ENCODE data around the gene HES2. TPM values are rescaled to one million over a fixed set of nuclear protein-coding genes. Genes with fewer than 3 reads are reported as not detected.

HES2 gene
- total RNA-seq, 1 donor from 2014 or later: 0.10 TPM

DNA sequence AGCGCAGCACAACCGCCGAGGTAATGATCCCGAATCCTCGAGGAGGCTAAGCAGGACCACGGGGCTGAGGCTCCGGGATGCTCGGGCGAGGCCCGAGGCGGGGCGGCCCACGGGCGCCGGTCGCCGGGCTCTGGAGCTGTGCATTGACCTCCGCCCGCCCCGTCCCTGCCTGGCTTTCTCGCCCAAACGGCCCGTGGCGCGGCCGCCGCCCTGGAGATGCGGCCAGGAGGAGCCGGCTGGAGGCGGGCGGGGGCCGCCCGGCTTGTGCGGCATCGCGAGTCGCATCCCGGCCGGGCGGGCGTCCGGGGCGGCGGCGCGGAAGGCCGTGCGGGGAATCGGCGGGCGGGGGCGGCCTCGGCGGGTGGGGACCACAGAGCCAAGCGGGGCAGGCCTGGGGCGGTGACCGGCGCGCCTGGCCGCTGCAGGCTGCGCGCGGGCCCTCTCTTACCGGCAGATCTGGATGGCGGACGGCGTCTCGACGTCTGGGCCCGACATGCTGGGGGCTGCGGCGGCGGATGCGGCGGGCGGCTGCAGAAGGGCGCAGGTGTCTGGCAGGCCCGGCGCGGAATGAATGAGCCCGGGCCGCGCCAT lies 26.8 kb downstream of the HES2 start:
- Mint-ChIP-seq H3K9me3 (ENCODE audit: unreplicated experiment) (no peaks in the 10 kb centered on the region), H3K27me3 (ENCODE audit: unreplicated experiment) (peaks cover 6% of the 10 kb centered on the region), H3K36me3 (ENCODE audit: low read depth, unreplicated experiment) (no peaks in the 10 kb centered on the region), H3K27ac (ENCODE audit: unreplicated experiment) (no peak overlapping the region), H3K4me1 (ENCODE audit: unreplicated experiment) (peaks cover 12% of the 10 kb centered on the region), H3K4me3 (ENCODE audit: unreplicated experiment) (peak overlapping the region; percentile 85)
- DNase-seq (ENCODE audit: low spot score): peak; percentile 37
- TF ChIP-seq, protein P1, sequence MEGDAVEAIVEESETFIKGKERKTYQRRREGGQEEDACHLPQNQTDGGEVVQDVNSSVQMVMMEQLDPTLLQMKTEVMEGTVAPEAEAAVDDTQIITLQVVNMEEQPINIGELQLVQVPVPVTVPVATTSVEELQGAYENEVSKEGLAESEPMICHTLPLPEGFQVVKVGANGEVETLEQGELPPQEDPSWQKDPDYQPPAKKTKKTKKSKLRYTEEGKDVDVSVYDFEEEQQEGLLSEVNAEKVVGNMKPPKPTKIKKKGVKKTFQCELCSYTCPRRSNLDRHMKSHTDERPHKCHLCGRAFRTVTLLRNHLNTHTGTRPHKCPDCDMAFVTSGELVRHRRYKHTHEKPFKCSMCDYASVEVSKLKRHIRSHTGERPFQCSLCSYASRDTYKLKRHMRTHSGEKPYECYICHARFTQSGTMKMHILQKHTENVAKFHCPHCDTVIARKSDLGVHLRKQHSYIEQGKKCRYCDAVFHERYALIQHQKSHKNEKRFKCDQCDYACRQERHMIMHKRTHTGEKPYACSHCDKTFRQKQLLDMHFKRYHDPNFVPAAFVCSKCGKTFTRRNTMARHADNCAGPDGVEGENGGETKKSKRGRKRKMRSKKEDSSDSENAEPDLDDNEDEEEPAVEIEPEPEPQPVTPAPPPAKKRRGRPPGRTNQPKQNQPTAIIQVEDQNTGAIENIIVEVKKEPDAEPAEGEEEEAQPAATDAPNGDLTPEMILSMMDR (IDR thresholded peaks at IDR 0.05; ENCODE audit: unreplicated experiment): no peak

DNA sequence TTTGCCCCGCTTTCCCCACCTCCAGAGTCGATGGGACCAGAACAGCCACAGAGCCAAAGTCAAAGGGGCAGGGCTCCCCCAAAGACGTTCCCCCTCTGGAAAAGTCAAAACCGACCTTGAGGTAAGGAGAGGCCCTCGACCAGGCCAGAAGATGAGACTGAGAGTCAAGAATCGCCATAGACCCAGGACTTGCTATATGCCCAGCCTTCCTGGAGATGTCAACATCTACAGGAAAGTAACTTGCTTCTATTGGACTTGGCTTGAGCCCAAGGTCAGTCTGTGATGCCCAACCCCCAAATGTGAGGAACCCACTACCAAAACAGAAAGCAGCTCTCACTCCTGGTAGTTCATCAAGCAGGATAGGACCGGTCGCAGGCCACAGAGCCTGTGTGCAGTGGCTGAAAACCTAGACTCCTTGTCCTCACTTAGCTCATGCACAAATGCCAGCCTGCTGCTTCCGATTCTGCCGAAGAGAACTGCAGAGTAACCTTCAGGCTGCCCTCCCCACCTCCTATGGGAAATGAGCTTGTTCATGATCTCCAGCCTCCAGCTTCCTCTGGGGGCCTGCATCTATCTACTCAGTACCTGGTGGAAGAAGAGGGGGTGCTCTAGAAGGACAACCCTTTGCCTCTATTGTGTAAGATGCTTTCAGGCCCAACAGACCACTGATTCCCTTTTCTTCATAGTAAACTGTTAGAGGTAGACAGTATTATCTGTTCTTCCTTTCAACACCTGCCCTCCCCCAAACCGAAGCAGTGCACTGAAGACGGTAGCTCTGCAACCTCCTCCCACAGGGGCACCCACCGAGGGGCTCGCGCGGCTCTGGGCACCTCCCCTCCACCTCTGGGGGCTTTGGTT lies 27.5 kb downstream of the HES2 start:
- TF ChIP-seq, protein P1 (IDR thresholded peaks at IDR 0.05; ENCODE audit: unreplicated experiment): no peak
- H3K9me3 Mint-ChIP-seq (ENCODE audit: unreplicated experiment): no peaks in the 10 kb centered on the region
- no peaks in the 10 kb centered on the region for H3K36me3 Mint-ChIP-seq (ENCODE audit: low read depth, unreplicated experiment)
- peaks cover 12% of the 10 kb centered on the region for H3K4me1 Mint-ChIP-seq (ENCODE audit: unreplicated experiment)
- H3K4me3 Mint-ChIP-seq (ENCODE audit: unreplicated experiment): peak overlapping the region; percentile 85
- H3K27ac Mint-ChIP-seq (ENCODE audit: unreplicated experiment): no peak overlapping the region
- H3K27me3 Mint-ChIP-seq (ENCODE audit: unreplicated experiment): peaks cover 6% of the 10 kb centered on the region
- no peak for DNase-seq (ENCODE audit: low spot score)

DNA sequence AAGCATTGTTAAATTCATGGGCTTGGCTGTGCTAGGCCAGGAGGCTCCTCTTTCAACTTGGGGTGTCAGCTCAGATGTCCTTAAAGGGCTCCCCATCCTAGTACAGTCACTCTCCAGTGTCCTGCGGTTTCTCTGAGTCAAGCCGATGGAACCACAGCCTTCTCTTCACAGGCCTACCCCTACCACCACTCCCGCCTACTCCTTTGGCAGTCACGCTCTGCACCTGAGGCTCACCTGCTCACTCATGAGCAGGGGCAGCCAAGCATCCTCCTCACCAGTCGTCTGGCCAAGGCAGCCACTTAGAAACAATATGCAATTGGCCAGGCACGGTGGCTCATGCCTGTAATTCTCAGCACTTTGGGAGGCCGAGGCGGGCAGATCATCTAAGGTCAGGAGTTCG lies 29.7 kb downstream of the HES2 start:
- no peaks in the 10 kb centered on the region for H3K9me3 Mint-ChIP-seq (ENCODE audit: unreplicated experiment)
- DNase-seq (ENCODE audit: low spot score): no peak
- no peak overlapping the region for H3K27ac Mint-ChIP-seq (ENCODE audit: unreplicated experiment)
- H3K27me3 Mint-ChIP-seq (ENCODE audit: unreplicated experiment): peaks cover 13% of the 10 kb centered on the region
- H3K4me1 Mint-ChIP-seq (ENCODE audit: unreplicated experiment): peaks cover 26% of the 10 kb centered on the region
- TF ChIP-seq, protein P1 (IDR thresholded peaks at IDR 0.05; ENCODE audit: unreplicated experiment): no peak
- no peaks in the 10 kb centered on the region for H3K36me3 Mint-ChIP-seq (ENCODE audit: low read depth, unreplicated experiment)
- no peak overlapping the region for H3K4me3 Mint-ChIP-seq (ENCODE audit: unreplicated experiment)

DNA sequence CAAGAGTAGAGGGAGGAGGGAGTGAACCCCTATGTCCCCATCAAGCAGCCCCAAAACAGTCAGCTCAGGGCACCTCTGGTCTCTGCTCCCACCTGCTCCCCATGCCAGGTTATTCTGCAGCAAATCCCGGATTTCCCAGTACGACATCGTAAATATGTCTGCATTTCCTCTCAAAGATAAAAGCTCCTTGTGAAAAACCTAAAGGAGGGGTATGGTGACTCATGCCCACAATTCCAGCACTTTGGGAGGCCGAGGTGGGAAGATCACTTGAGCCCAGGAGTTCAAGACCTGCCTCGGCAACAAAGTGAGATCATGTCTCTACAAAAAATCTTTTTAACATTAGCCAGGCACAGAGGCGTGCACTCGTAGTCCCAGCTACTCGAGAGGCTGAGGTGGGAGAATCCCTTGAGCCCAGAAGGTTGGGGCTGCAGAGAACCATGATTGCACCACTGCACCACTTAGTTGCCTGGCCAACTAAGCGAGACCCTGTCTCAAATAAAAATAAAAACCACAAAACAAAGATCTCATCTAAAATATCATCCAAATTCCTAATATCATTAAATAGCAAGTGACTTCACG lies 33.3 kb downstream of the HES2 start:
- Mint-ChIP-seq H3K4me1 (ENCODE audit: unreplicated experiment) (peaks cover 16% of the 10 kb centered on the region), H3K36me3 (ENCODE audit: low read depth, unreplicated experiment) (no peaks in the 10 kb centered on the region), H3K27ac (ENCODE audit: unreplicated experiment) (peak overlapping the region; percentile 78), H3K9me3 (ENCODE audit: unreplicated experiment) (no peaks in the 10 kb centered on the region), H3K27me3 (ENCODE audit: unreplicated experiment) (peaks cover 6% of the 10 kb centered on the region), H3K4me3 (ENCODE audit: unreplicated experiment) (no peak overlapping the region)
- TF ChIP-seq, protein P1 (IDR thresholded peaks at IDR 0.05; ENCODE audit: unreplicated experiment): no peak
- DNase-seq (ENCODE audit: low spot score): no peak

Measured in endothelial cell (in vitro differentiated cells).